Measurements from ENCODE around the gene HES5.

The HES5 gene

DNA sequence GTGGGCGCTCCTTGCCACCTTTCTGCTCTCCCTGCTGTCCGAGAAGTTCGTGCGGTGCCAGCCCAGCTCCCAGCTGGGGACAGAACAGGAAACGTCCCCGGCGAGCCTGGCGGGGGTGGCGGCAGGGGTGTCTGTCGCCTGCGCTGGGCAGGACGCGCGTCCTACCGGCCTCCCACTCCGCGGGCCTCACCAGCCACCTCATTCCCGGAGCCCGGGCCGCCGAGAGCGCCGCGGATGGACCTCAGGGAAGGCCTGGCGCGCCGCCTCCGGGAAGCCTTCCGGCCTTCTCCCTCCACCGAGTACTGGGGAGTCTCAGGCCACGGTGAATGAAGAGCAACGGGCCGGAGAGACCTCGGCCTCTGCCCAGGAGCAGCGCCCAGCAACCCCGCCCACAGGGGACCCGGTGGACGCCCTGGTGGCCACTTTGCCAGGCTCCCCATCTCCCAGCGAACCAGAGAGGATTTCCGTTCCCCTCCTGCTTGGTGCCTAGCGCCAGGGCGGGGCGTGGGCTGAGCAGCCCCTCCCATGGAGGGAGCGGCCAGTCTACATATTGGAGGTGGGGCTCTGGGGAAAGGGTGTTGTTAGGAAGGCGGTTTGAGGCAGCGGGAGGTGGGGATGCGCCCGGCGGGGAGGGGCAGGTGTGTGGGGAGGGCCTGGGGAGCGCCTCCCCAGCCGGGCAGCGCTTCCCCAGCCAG, 16.6 kb upstream of the HES5 start:
- DNase-seq: peak; percentile 89 to 90

DNA sequence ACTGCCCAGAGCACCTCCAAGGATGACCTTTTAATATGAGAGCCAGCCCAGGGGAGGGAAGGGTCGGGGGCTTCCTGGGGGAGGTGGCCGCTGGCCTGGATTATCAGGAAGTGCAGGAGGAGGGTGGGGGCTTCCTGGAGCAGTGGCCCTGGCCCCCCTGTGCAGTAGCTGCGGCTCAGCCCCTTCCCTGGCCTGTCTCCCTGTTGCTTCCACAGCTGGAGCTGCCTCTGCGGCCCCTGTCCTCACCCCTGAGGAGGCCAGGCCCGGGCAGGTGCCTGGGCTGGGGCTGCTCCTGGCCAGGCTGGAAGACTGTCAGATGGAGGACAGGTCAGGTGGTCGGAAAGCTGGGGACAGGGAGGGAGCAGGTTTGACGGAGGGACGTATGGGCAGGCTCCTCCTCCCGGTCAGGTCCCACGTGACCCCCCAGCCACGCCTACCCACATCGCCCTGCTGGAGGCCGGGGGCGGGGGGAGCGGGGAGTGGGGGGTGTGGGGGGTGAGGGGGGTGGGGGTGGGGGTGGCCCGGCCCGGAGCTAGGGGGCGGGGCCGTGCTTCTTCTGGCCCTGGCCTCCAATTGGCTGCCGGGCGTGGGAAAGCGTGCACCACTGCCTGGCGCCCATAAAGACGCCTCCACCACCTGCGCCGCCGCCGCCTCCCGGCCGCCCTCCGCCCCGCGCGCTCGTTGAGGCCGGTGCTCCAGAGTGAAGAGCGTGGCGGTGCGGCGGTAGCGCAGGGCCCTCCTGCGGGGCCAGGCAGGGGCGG, 15.9 kb upstream of the HES5 start:
- DNase-seq: peak; percentile 94 to 95

DNA sequence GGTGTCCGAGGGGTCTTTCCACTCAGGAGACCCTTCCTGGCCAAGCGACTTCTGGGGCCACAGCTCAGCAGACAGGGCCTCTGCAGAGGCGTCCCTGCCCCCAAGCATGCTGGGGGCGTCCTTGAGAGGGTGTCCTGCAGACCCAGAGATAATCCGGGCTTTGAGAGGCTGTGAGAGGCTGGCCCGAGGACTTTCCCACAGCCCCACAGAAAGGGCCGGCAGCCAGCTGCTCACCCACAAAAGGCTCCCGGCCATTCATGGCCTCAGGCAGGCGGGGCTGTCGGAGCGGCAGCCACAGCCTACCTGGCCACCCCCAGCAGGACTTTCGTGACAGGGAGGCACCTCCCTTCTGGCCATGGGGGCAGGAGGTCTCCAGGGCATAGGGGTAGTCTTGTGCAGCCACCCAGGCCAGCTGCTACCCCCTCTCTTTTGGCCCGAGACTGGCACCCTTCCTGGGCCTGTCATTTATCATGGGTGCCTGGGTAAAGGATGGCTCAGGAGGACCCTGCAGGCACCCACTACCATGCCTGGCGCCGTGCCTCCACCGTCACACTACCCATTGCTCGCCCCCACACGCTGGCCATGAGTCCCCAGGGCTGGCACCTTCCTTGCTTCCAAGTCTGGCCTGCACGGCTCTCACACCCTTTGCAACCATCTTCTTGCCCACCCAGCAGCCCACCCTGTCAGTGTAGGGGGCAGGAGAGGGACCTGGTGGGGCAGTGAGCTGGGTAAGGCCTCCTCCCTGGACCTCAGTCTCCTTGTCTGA, 15.0 kb upstream of the HES5 start:
- no peak for DNase-seq

DNA sequence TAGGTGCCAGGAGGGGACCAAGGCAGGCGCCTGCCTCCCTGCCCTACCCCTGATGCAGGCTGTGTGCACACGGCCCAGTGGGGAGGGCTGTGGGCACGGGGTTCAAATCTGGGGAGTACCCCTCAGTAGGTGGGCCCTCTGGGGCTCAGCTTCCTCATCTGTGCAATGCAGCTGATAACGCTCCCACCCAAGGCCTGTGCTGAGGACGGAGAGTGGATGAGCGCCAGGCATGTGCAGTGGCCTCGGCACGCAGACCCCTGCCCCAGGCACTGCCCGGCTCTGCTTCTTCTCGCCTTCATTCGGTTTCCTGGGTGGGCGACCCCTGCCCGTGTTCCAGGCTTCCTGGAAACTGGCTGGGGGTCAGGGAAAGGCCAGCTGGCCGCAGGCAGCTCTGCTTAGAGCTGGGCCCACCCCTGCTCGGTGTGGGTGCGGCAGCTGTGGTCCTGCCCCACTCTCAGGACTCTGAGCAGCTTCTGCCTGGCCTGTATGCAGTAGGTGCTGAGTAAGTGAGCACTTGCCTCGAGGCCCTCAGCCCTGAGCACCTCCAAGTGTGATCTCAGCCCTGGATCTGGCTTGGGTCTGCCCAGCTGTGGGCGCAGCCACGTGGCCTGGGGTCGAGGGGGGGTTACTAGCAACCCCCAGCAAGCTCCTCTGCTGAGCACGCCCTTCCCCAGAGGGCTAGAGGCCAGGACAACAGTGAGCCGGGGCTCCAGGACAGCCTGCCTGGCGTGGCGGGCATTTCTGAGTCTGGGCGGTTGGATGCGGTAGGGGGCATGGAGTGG, 14.2 kb upstream of the HES5 start:
- no peak for DNase-seq

DNA sequence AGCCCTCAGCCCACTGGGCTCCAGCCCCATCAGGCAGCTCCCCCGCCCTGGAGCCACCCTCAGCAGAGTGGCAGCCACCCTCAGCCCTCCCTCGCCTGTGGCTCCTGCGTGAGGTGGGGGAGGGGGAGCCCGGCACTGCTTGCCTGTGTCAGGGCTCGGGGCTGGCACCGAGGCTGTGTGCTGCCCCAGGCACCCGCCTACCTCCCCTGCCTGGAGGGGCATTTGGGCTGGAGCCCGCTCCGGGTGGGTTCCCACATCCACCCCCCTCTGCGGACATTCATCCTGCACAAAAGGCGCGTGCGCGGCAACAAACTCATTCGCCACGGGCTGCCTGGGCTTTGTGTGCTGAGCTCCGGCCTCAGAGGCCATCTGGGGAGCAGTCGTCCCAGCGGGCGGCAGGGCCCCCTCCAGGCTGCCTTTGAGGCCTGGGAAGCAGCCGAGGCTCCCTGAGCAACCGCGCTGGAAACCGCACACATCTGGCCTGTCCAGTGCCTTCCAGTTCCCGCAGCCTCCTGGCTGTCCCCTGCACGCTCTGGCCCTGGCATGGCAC, 13.6 kb upstream of the HES5 start:
- DNase-seq: peak in 1 of 2 donors; percentile 50

DNA sequence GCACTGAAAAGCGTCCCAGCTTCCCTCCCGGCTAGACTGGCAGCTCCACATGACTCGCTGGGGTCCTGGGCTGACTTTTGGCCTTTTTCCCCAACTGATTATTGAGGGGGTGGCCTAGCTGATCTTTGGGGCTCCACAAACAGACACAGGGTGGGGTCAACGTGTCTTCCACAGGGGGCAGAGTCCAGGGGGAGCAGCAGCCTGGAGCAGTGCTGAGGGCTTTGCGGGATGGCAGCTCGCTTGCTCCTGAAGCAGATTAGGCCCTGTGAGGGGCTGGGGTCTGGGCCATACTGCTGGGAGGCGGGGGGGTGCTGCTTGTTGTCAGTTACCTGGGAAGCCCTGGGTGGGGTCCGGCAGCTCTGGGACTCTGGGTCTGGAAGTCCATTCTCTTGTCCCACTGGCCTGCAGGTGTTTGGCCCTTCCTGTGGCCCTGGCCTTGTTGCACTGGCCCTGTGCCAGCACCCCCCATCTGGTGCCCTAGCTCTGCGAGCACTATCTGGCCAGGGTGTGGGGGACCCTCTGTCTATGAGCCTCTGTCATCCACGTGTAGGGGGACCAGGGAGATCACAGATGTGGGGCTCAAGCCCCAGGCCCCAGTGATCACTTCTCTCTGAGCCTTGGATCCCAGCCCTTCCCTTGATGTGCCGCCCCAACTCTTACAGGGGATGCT, 12.3 kb upstream of the HES5 start:
- no peak for DNase-seq

DNA sequence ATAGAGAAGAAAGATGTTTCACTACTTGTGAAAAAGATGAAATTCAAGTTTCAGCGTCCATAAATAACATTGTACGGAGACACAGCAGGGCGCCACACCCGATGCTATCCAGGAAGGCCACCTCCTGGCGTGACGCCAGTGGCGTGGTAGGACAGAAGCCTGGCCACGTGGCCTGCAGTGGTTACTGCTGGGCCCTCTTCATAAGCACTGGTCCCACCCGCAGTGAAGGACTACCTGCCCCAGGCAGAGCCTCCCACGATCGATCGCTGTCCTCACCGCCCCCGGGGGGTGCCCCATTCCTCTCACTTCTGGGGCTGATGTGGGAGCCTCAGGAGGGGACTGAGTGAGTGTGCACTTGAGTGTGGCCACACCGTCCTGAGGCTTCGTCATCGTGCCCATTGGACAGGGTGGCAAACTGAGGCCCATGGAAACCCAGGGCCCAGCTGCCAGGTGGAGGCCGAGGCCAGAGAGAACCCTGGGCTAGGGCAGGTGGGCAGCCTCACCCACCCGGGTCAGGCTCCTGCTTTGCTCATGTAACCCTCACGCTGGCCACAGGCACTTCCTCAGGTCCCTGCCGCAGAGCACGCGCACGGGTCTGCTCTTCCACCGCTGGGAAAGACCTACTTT, 11.7 kb upstream of the HES5 start:
- DNase-seq: no peak

DNA sequence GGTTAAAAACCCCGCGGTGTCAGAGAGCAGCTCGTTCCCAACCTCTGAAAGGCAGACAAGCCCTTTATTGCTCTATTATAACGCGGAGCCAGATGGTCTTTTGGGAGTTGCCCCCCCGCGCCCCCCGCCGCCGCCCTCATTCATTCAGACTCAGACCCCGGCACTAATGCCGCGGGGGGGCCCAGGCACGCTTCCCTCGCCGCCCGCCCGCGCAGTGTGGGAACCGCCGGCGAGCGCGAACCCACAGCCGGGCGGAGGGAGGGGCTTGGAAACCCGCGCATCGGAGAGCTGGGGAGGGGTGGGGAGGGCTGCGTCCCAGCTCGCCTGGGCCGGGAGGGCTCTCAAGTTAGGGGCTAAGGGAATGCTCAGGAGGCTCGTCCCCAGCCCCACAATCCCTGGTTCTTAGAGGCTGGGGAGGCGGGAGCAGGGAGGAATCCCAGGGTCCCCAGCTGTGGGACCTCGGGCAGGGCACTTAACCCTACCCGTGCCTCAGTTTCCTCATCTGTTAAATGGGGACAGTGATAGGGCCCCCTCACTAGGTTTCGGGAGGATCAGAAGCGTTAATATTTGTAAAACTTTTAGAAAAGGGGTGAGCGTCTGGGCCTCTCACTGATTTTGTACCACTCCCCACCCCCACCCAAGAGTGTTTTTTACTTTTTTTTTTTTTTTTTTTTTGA, 10.9 kb upstream of the HES5 start:
- no peak for DNase-seq

DNA sequence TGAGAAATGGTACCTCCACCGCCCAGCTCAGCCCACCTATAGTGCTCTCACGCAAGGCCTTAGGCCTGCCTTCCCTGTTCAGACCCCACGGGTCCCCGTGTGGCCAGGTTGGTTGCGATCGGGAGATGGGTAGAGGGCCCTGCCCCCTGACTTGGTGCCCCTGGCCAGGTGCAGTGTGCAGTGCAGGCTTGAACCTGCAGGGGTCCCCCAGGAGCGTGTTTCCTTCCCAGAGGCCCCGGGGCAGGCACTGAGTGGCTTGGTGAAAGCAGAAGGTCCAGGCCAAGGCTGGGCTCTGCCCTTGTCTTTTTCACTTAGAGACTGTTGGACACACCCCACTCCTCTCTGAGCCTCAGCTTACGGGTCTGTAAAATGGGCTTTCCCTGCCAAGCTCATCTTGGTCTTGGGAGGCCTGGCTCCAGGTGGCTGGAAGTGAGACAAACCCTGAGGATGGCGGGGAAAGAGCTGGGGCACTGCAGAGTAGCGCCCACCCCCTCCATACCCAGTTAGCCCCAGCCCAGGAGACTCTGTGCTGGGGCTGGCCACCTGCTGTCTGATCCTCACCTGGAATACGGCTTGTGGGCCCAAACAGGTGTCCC, 9.3 kb upstream of the HES5 start:
- peak in 1 of 2 donors; percentile 45 for DNase-seq

DNA sequence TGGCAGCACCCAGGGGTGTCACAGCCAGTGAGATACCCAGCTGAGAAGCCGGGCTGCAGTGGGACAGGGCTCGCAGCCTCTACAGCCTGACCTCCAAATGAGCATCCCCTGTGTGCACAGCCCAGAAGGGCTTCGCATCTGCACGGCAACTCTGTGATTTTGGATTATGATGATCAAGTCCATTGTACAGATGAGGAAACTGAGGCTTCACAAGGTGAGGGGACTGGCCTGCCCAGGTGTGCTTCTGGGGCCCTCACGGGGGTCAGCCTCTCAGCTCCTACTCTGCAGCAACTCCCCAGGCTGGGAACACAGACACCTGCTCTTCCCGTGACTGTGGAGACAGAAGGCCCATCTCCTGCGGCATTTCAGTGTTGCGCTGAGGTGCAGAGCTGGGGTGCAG, 8.8 kb upstream of the HES5 start:
- DNase-seq: no peak

DNA sequence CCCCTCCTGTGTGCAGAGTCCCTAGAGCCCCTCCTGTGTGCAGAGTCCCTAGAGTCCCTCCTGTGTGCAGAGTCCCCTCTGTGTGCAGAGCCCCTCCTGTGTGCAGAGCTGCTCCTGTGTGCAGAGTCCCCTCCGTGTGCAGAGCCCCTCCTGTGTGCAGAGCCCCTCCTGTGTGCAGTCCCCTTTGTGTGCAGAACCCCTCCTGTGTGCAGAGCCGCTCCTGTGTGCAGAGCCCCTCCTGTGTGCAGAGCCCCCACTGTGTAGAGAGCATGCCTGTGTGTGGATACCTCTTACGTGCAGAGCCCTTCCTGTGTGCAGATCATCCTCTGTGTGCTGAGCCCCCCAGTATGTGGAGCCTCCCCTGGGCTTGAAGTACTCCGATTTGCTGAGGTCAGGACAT, 8.3 kb upstream of the HES5 start:
- DNase-seq: no peak

DNA sequence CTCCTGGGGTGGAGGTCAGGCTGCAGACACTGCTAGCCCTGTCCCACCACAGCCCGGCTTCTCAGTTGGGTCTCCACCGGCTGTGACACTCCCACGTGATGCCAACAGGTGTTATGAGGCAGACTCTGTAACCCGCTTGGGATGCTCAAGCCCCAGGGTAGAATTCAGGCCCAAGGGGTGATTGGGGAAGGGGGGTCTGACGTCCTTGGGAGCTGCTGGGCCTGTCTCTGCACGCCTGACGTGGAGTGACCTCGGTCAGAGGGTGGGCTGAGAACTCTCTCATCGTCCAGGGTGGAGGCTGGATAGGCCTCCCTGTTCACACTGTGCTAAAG, 7.7 kb upstream of the HES5 start:
- no peak for DNase-seq

DNA sequence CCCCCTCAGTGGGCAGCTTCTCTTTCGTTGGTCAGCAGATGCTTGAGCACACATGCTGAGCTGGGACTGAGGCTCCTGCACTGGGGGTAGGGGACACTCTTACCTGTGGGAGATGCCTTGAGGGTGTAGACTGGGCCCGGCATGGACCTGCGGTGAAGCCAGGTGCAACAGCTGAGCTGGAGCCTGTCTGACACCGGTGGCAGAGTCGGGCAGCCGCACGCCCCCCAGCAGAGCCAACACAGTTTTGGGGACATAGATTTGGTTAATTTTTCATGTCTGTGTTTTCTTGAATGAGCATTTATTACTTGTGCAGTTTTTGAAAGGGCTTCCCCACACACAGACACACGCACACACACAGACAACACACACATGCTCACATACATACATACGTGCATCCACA, 5.9 kb upstream of the HES5 start:
- no peak for DNase-seq

DNA sequence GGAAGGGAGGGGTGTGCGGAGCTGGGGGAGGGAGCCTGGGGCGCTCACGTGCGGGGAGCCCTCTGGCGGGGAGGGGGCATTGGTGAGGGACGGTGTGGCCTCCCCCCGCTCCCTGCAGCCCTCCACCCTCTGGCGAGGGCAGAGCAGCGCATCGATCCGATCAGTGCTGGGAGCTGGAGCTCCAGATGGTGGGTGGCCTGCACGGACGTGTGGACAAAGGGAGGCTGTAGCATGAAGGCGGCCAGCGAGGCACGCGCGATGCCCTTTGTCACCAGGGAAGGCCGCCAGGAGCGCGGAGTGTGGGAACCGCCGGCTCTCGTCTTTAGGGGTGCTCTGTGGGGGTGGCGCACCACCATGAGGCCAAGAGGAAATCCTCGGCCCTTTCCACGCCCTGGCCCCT, 5.4 kb upstream of the HES5 start:
- no peak for DNase-seq

DNA sequence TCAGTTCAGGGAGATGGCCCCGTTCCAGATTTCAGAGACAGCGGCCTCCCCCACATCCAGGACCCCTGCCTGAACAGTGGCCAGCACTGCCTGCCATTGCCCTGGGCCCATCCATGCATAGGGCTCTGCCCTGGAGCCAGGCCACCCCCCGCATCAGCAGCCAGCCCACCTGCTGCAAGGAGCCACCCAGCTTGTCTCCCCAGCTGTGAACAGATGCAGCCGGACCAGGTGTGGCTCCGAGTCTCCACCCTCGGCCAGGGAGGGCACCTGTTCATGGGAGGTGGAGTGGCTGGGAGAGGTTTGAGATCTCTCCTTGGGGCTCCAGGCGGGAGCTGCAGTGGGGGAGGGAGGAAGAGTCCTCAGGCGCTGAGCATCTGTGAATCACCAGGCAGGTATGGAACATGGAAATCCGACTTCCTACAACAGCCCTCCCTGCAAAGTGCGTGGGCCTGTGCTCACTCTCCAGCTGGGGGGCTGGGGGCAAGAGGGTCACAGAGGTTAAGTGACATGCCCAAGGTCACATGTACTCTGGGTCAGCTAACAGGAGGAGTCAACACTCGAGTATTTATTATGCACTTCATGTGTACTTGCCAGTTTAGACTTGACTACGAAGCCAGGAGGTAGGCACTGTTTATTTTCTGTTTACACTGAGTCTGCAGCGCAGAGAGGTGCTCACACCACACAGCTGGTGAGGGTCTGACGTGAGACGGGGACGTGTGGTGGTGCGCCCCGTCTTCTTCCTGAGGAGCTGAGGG, 4.8 kb upstream of the HES5 start:
- DNase-seq: no peak

DNA sequence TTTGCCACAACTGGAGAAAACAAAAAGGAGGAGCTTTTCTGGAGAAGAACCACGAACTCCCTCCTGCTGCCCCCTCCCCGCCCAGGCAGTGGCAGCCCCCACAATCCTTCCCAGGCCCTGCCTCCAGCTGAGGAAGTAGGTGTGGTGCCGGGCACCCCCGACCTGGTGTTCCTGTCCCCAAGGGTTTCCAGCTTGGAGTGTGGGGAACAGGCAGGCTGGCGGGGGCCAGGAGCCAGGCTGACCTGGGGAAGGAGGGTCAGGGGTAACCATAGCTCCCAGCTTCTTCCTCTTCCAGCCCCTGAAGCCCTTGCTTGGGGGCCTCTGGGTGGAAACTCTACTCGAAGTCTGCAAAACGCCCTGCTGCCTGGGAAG, 4.2 kb upstream of the HES5 start:
- DNase-seq: no peak

DNA sequence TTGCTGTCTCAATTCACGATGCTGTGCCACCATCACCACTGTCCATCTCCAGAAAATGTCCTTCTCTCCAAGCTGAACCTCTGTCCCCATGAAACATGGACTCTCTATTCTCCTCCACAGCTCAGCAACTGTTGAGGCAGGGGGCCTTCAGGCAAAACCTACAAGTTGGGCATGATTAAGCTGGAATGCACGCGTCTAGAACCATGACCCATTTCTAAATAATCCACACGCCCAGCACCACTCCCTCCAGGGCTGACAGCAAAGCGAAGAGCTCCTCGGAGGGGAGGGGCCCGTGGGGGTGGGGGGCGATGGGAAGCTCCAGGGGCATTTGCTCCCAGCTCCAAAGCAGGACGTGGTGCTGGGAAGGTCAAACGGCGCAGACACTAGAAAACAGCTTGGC, 3.3 kb upstream of the HES5 start:
- no peak for DNase-seq

DNA sequence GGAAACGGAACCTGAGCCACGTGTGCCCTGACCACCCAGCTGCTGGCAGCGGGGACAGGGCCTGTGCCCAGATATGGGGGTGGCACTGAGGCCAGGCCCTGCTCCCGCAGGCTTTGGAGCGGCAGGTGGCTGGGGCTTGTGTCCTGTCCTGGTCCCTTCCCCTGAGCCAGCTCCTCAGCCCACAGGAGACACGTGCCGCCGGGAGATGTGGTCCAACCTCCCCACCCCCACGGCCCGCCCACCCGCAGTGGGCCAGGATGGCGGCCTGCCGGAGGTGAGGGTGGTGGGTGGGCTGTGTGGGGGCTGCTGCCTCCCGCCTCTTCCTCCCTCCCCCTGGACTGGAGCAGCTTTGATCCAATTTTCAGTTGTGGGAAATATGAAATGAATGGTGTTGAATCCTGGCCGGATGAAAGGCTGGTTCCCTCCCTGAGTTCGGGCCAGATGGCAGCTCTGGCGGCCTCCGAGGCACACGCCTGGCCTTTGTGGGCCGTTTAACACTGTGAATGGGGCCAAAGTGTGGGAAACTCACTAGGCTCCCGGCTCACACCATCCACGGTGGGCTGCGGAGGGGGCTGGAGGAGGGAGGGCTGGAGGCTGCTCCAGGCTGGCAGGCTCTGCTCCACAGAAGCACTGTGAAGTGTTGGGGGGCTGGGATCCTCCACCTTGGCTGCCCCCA, 2.6 kb upstream of the HES5 start:
- no peak for DNase-seq

DNA sequence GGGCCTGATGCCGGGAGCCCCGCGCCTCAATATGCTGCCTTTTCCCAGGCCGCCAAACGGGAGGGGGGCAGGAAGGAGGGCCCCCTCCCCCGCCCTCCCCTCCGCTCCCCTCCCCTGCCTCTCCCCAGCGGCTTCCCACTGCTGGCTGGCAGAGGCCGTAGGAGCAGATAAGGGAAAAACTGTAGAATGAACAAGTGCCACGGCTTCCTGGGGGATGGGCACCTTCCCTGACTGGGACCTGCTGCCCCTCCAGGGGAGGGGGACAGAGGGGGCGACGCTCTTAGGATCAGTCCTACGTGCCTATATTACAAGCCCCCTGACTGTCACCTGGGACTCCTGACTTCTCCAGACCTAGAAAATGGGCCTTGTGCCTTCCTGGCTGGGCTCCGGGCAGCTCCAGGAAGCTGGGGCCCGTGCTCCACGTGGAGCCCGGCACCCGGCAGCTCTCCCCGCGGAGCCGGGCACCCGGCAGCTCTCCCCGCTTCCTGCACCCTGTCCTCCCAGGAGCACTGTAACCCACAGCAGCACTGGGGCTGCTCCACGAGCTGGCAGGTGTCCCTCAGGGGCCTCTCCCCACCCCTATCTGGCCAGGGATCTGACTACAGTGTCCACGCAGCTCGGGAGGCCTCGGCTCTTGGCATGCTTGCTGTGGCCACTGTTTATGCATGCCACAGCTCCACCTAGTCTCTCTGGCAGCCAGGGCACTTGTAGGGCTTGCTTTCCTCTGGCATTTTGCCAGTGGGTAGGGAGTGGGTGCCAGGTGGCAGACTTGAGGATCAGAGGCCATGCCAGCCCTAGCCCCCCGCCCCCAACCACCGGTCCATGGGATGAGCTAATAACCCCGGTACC, 674 bp upstream of the HES5 start:
- DNase-seq: no peak
